DND-41 (cell line): ENCODE data around the gene XPO6.

Experiments
- ATAC-seq: fragments of 200-7000 bp; cut with Tn5 transposase; 3 replicates; pipeline ENCODE4 v1.9.1; 2021; ENCODE audit warnings: low read depth; ENCODE audit not compliant: insufficient read depth
- DNase-seq: peaks from one replicate; pipeline ENCODE4 v3.0.0-alpha.2; 2020
- H2AFZ ChIP-seq: 2 replicates; pipeline ENCODE4 v1.6.0; 2012; ENCODE audit warnings: low read depth, low read length
- H3K27ac ChIP-seq: 2 replicates; pipeline ENCODE4 v1.5.1; 2012; ENCODE audit warnings: low read length, inconsistent platforms
- H3K27me3 ChIP-seq: fragments of 200-600 bp; sonication (generic); 2 replicates; pipeline ENCODE4 v1.6.0; 2012; ENCODE audit warnings: low read length, mild to moderate bottlenecking, inconsistent platforms; ENCODE audit not compliant: insufficient read depth, poor library complexity
- H3K36me3 ChIP-seq: 2 replicates; pipeline ENCODE4 v1.5.1; 2012; ENCODE audit warnings: low read length, inconsistent platforms; ENCODE audit not compliant: insufficient read depth
- H3K4me1 ChIP-seq: 2 replicates; pipeline ENCODE4 v1.5.1; 2012; ENCODE audit warnings: mild to moderate bottlenecking, low read length; ENCODE audit not compliant: insufficient read depth
- H3K4me2 ChIP-seq: 2 replicates; pipeline ENCODE4 v1.6.0; 2012; ENCODE audit warnings: mild to moderate bottlenecking, moderate library complexity, low read length, inconsistent platforms; ENCODE audit not compliant: insufficient read depth
- H3K4me3 ChIP-seq, 2 experiments: fragments of 200-600 bp in 1 of 2; shearing (Covaris generic) in 1 of 2; 2 replicates each; pipeline ENCODE4 v1.5.1; 2012 to 2016; ENCODE audit warnings: inconsistent platforms in 2 of 2, low read length in 2 of 2, mild to moderate bottlenecking in 2 of 2, low read depth in 1 of 2, moderate library complexity in 1 of 2
- H3K79me2 ChIP-seq: 2 replicates; pipeline ENCODE4 v1.6.0; 2012; ENCODE audit warnings: low read length, inconsistent platforms; ENCODE audit not compliant: insufficient read depth
- H3K9ac ChIP-seq: 2 replicates; pipeline ENCODE4 v1.6.0; 2012; ENCODE audit warnings: low read depth, mild to moderate bottlenecking, inconsistent platforms, low read length, moderate library complexity
- H3K9me3 ChIP-seq: 2 replicates; pipeline ENCODE4 v1.5.1; 2012; ENCODE audit warnings: low read length, moderate library complexity, mild to moderate bottlenecking, inconsistent platforms; ENCODE audit not compliant: insufficient read depth, severe bottlenecking
- H4K20me1 ChIP-seq: 2 replicates; pipeline ENCODE4 v1.6.0; 2012; ENCODE audit warnings: low read length; ENCODE audit not compliant: insufficient read depth
- EZH2 ChIP-seq: IDR thresholded peaks from 3 replicates; pipeline ENCODE4 v1.6.1; 2012; ENCODE audit warnings: borderline replicate concordance, low read depth, mild to moderate bottlenecking, moderate library complexity, low read length, inconsistent platforms; ENCODE audit not compliant: severe bottlenecking
- TF ChIP-seq, protein P1 (sequence below): IDR thresholded peaks from 2 replicates; pipeline ENCODE4 v1.5.1; 2012; ENCODE audit warnings: borderline replicate concordance, low read length, moderate library complexity, mild to moderate bottlenecking; ENCODE audit not compliant: poor library complexity, severe bottlenecking; ENCODE audit errors: extremely low read depth

XPO6 gene

DNA sequence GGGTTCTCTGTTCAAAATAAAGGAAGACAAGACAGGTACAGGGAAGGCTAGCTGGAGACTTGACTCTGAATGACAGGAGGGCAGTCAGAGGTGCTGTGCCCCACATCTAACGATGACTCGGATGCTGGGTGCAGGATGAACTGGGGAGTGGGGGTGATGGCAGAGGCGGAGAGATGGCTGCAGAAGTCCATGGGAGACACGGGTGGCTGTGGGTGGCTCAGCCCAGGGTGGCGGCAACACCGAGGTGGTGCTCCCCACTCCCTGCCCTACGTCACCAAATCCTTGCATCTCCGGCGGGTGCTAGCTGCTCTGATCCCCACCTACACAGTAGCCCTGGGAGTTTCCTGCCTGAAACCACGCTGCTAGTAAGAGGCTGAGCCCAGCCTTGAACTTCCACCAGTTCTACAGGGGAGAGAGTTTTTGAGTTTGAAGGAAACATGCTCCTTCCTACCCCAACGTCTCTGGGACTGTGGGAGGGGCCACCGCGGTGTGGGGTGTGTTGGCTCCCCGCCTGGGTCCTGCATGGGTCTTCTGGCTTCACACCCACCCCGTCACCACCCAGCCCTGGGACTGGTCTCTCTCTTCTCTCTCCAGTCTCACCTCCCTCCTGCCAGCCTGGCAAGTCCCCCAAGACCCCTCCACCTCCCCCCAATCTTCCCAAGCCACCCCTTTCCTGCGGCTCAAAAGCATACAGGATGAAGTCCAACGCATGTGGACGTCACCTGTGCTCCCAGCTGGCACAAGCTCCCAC is 152.8 kb downstream of the XPO6 start:
- DNase-seq, result no peak

GRCh38 chr16:28057949-28058348 is 153.8 kb downstream of the XPO6 start:
- H2AFZ ChIP-seq, result no peak overlapping the region
- DNase-seq, result no peak
- H3K79me2 ChIP-seq, result no peaks in the 10 kb centered on the region
- no peaks in the 10 kb centered on the region for H3K4me1 ChIP-seq
- no peak overlapping the region for H3K4me2 ChIP-seq
- no peak overlapping the region for H3K4me3 ChIP-seq
- 0 out of 2 replicates have a peak, but pooled peaks cover 2% of the 10 kb centered on the region for H4K20me1 ChIP-seq
- no peak overlapping the region for H3K9ac ChIP-seq
- H3K27me3 ChIP-seq, result no peaks in the 10 kb centered on the region
- no peak for ATAC-seq
- no peak for TF ChIP-seq EZH2
- H3K9me3 ChIP-seq, result no peaks in the 10 kb centered on the region
- H3K27ac ChIP-seq, result no peak overlapping the region
- H3K36me3 ChIP-seq, result no peaks in the 10 kb centered on the region

More for the DNA sequence above, 152.8 kb downstream of the XPO6 start:
- Histone ChIP-seq H3K79me2 (no peaks in the 10 kb centered on the region), H3K27me3 (no peaks in the 10 kb centered on the region), H3K27ac (no peak overlapping the region), H3K9me3 (no peaks in the 10 kb centered on the region), H2AFZ (no peak overlapping the region), H3K36me3 (no peaks in the 10 kb centered on the region), H4K20me1 (0 out of 2 replicates have a peak, but pooled peaks cover 2% of the 10 kb centered on the region), H3K4me1 (no peaks in the 10 kb centered on the region), H3K9ac (no peak overlapping the region), H3K4me2 (no peak overlapping the region), H3K4me3 (no peak overlapping the region)
- TF ChIP-seq, protein P1, sequence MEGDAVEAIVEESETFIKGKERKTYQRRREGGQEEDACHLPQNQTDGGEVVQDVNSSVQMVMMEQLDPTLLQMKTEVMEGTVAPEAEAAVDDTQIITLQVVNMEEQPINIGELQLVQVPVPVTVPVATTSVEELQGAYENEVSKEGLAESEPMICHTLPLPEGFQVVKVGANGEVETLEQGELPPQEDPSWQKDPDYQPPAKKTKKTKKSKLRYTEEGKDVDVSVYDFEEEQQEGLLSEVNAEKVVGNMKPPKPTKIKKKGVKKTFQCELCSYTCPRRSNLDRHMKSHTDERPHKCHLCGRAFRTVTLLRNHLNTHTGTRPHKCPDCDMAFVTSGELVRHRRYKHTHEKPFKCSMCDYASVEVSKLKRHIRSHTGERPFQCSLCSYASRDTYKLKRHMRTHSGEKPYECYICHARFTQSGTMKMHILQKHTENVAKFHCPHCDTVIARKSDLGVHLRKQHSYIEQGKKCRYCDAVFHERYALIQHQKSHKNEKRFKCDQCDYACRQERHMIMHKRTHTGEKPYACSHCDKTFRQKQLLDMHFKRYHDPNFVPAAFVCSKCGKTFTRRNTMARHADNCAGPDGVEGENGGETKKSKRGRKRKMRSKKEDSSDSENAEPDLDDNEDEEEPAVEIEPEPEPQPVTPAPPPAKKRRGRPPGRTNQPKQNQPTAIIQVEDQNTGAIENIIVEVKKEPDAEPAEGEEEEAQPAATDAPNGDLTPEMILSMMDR, result no peak
- TF ChIP-seq EZH2, result no peak
- ATAC-seq, result no peak

- H3K27me3 ChIP-seq, result no peaks in the 10 kb centered on the region
- no peak for TF ChIP-seq EZH2
- TF ChIP-seq, protein P1, result no peak
- H3K9me3 ChIP-seq, result no peaks in the 10 kb centered on the region
- H3K27ac ChIP-seq, result no peak overlapping the region
- no peak for DNase-seq
- H3K4me1 ChIP-seq, result no peaks in the 10 kb centered on the region
- H4K20me1 ChIP-seq, result no peaks in the 10 kb centered on the region
- no peak overlapping the region for H2AFZ ChIP-seq
- H3K9ac ChIP-seq, result no peak overlapping the region
- H3K4me2 ChIP-seq, result no peak overlapping the region
- H3K4me3 ChIP-seq, result no peak overlapping the region
- no peaks in the 10 kb centered on the region for H3K79me2 ChIP-seq
- no peak for ATAC-seq
- no peaks in the 10 kb centered on the region for H3K36me3 ChIP-seq
Observed at GRCh38 chr16:28053461-28053860, 158.3 kb downstream of the XPO6 start.

DNA sequence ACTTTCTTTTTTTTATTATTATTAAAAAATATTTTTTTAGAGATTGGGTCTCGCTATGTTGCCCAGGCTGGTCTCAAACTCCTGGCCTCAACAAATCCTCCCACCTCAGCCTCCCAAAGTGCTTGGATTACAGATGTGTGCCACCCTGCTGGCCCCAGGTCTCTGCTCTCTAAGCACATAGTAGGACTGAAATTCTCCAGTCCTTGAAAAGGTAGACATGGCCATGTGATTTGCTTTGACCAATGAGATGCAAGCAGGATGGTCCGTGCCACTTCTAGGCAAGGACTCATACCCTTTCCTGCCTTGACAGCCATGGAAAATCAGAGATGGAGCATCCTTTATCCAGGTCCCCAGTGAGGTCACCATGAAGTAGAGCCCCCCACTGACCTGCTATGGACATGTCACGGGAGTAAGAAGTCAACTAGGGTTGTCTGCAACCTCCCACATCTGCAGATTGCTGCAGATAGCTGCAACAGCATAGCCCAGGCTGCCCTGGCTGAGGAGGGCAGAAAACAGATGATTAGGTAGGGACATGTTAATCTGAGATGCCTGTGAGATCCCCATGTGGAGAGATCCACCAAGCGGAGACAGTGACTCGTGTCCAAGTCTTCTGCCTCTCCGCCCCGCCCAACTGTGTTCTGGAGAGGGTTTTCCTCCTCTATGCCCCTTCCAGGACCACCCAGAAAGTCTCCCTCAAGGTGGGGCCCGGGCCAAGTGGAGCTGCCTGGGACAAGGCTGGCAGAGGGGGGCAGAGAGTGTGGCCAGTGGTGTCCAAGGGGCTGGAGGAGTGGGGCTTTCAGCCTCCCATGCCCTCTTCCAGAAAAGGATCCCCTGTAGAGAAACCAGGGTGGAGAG is 159.3 kb downstream of the XPO6 start:
- Histone ChIP-seq H3K27me3 (no peaks in the 10 kb centered on the region), H3K9me3 (no peaks in the 10 kb centered on the region), H3K36me3 (no peaks in the 10 kb centered on the region), H3K27ac (no peak overlapping the region), H3K4me3 (no peak overlapping the region), H3K79me2 (no peaks in the 10 kb centered on the region), H3K4me2 (no peak overlapping the region), H3K9ac (no peak overlapping the region), H4K20me1 (no peaks in the 10 kb centered on the region), H2AFZ (no peak overlapping the region), H3K4me1 (no peaks in the 10 kb centered on the region)
- no peak for TF ChIP-seq EZH2
- TF ChIP-seq, protein P1, result no peak
- DNase-seq (no peak), ATAC-seq (no peak)
